ENCODE measurements around the gene RNF10.
"Not testable (repeated sequence)": the region's sequence is repeated elsewhere in the genome, so short reads cannot be mapped to it uniquely, and the experiment has no call there.

RNF10 gene

DNA sequence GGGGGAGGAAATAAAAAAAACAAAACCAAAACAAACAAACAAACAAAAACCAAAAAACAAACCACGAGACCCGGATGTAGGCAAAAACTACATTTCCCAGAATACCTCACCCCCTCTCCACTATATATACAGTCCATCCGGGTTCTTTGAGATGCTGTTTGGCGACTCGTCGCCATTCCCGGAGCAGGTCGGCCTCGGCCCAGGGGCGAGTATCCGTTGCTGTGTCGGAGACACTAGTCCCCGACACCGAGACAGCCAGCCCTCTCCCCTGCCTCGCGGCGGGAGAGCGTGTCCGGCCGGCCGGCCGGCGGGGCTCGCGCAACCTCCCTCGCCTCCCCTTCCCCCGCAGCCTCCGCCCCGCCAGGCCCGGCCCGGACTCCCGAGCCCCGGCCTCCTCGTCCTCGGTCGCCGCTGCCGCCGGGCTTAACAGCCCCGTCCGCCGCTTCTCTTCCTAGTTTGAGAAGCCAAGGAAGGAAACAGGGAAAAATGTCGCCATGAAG is at the start of gene RNF10:
Gene RNF10, plus strand, starts transcription at position 154 of the 500 bp plus-strand sequence. CDS start 456 bp downstream, outside the sequence.
- Histone ChIP-seq H3K27ac (ENCODE audit: low read depth in 2 of 2, low read length in 2 of 2) (peak within 1 kb of the TSS; percentile 93 to 94), H3K36me3 (ENCODE audit: control insufficient read depth in 2 of 2, insufficient read depth in 2 of 2, low read length in 2 of 2) (no peaks in the 10 kb centered on the region), H3K4me1 (ENCODE audit: control insufficient read depth in 2 of 2, insufficient read depth in 2 of 2, low read length in 2 of 2) (peaks cover 36 to 44% of the 10 kb centered on the region in 2 donors), H3K9me3 (ENCODE audit: control insufficient read depth in 2 of 2, low read length in 2 of 2) (no peaks in the 10 kb centered on the region), H3K4me3 (ENCODE audit: low read length in 2 of 2) (peak within 1 kb of the TSS; percentile 91 to 98), H3K27me3 (ENCODE audit: control insufficient read depth in 2 of 2, insufficient read depth in 2 of 2, low read length in 2 of 2) (no peaks in the 10 kb centered on the region), H3K9ac (ENCODE audit: low read depth in 1 of 2, low read length in 2 of 2) (peak within 1 kb of the TSS; percentile 89 to 96)

DNA sequence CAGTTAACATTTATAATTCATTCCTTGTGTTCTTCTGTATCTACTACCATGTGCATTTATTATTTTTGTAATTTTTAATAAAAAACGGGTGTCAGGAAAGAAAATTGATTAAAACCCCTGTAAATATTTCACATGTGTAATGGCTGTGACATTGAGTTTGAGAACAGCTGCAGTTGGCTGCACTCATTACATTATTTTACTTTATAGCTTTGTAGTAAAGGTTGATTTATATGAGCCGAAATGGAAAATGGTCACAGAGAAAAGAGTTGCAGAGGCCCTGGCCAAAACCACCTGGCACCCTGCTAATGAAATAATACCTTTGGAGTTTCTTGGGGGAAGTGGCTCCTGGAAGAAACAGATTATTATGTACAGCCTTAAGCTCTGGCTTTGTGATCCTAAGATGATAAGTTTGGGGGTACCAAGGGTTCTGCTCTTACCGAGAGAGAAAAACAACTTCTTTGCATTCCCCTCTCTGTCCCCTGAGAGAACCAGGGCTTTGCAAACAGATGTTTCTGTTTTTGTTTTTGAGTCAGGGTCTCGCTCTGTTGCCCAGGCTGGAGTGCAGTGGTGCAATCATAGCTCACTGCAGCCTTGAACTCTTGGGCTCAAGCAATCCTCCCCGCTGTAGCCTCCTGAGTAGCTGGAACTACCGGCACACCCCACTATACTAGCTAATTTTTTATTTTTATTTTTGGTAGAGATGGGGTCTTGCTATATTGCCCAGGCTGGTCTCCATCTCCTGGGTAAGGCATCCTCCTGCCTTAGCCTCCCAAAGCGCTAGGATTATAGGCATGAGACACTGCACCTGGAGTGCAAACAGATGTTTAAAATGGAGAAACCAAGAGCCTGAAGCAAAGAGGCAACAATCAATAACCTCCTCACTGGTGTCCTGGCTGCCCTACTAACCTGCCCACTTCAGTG is 47.9 kb upstream of the RNF10 start:
- no peaks in the 10 kb centered on the region for H3K9me3 ChIP-seq (ENCODE audit: control insufficient read depth in 2 of 2, low read length in 2 of 2)
- no peaks in the 10 kb centered on the region for H3K36me3 ChIP-seq (ENCODE audit: control insufficient read depth in 2 of 2, insufficient read depth in 2 of 2, low read length in 2 of 2)
- no peak overlapping the region for H3K27ac ChIP-seq (ENCODE audit: low read depth in 2 of 2, low read length in 2 of 2)
- H3K9ac ChIP-seq (ENCODE audit: low read depth in 1 of 2, low read length in 2 of 2): no peak overlapping the region
- no peak overlapping the region for H3K4me3 ChIP-seq (ENCODE audit: low read length in 2 of 2)
- H3K27me3 ChIP-seq (ENCODE audit: control insufficient read depth in 2 of 2, insufficient read depth in 2 of 2, low read length in 2 of 2): no peaks in the 10 kb centered on the region
- H3K4me1 ChIP-seq (ENCODE audit: control insufficient read depth in 2 of 2, insufficient read depth in 2 of 2, low read length in 2 of 2): peaks cover 0 to 2% of the 10 kb centered on the region in 2 donors

DNA sequence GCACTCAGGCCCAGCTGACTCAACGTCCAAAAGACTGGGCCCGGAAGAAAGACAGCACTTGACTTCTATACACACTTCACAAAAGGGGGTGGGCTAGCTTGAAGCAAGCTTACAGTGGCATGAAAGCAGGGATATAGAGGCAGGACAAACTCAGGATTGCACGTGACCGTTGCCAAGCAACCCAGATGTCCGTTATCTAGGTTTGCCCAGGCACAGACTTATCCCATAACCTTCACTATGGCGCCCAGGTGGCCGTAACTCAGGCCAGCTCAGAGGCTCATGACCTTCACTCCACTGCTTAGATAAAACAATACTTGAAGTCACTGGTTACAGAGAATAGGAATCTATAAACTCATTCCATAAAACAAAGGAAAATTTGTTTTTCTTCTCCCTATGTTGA is 46.6 kb upstream of the RNF10 start:
- not testable (repeated sequence) for H3K36me3 ChIP-seq (ENCODE audit: control insufficient read depth in 2 of 2, insufficient read depth in 2 of 2, low read length in 2 of 2); H3K27ac ChIP-seq (ENCODE audit: low read depth in 2 of 2, low read length in 2 of 2); H3K9me3 ChIP-seq (ENCODE audit: control insufficient read depth in 2 of 2, low read length in 2 of 2); H3K4me1 ChIP-seq (ENCODE audit: control insufficient read depth in 2 of 2, insufficient read depth in 2 of 2, low read length in 2 of 2); H3K4me3 ChIP-seq (ENCODE audit: low read length in 2 of 2); H3K9ac ChIP-seq (ENCODE audit: low read depth in 1 of 2, low read length in 2 of 2); H3K27me3 ChIP-seq (ENCODE audit: control insufficient read depth in 2 of 2, insufficient read depth in 2 of 2, low read length in 2 of 2)

DNA sequence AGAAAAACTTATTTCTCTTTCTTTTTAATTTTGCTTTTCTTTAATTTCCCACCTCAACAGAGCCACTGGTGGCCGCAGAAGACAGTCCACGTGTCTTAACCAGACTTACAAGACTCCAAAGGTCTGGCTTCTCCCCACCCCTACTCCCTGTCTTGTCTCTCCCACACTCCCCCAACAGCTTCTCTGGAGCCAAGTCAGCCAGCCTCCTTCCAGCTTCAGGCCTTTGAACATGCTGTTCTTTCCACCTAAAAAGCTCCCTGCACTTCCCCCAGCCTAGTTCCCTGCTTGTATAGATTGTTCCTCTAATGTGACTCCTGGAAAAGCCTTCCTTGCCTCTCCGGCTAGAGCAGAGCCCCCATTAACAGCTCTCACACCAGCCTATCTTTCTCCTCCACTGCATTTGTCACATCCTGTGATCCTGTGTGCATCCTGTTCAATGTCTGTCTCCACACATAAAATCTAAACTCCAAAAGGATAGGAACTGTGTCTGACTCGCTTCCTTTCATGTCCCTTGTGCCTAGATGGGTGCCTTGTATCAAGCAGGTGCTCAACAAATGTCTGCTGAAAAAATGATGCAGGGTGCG is 46.0 kb upstream of the RNF10 start:
- H3K9ac ChIP-seq (ENCODE audit: low read depth in 1 of 2, low read length in 2 of 2): no peak overlapping the region
- no peaks in the 10 kb centered on the region for H3K4me1 ChIP-seq (ENCODE audit: control insufficient read depth in 2 of 2, insufficient read depth in 2 of 2, low read length in 2 of 2)
- H3K9me3 ChIP-seq (ENCODE audit: control insufficient read depth in 2 of 2, low read length in 2 of 2): no peaks in the 10 kb centered on the region
- peaks cover 0 to 3% of the 10 kb centered on the region in 2 donors for H3K36me3 ChIP-seq (ENCODE audit: control insufficient read depth in 2 of 2, insufficient read depth in 2 of 2, low read length in 2 of 2)
- no peak overlapping the region for H3K4me3 ChIP-seq (ENCODE audit: low read length in 2 of 2)
- no peaks in the 10 kb centered on the region for H3K27me3 ChIP-seq (ENCODE audit: control insufficient read depth in 2 of 2, insufficient read depth in 2 of 2, low read length in 2 of 2)
- H3K27ac ChIP-seq (ENCODE audit: low read depth in 2 of 2, low read length in 2 of 2): no peak overlapping the region

DNA sequence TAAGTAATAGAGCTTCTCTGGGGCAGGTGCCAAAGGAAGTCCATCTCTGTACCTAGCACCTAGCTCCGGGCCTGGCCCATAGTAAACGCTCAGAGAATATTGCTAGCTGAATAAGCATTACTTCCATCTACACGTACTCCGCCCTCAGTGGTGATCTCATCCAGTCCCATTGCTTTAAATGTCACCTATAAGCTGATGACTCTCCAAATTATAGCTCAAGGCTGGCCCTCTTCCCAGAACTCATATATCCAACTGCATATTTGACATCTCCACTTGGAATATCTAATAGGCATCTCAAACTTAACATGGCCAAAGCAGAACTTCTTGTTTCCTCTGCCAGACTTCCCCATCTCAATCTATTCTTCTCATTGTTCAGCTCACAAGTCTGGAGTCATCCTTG is 45.1 kb upstream of the RNF10 start:
- no peaks in the 10 kb centered on the region for H3K4me1 ChIP-seq (ENCODE audit: control insufficient read depth in 2 of 2, insufficient read depth in 2 of 2, low read length in 2 of 2)
- no peaks in the 10 kb centered on the region for H3K9me3 ChIP-seq (ENCODE audit: control insufficient read depth in 2 of 2, low read length in 2 of 2)
- no peak overlapping the region for H3K9ac ChIP-seq (ENCODE audit: low read depth in 1 of 2, low read length in 2 of 2)
- no peak overlapping the region for H3K4me3 ChIP-seq (ENCODE audit: low read length in 2 of 2)
- H3K27ac ChIP-seq (ENCODE audit: low read depth in 2 of 2, low read length in 2 of 2): no peak overlapping the region
- H3K27me3 ChIP-seq (ENCODE audit: control insufficient read depth in 2 of 2, insufficient read depth in 2 of 2, low read length in 2 of 2): no peaks in the 10 kb centered on the region
- peaks cover 0 to 3% of the 10 kb centered on the region in 2 donors for H3K36me3 ChIP-seq (ENCODE audit: control insufficient read depth in 2 of 2, insufficient read depth in 2 of 2, low read length in 2 of 2)

DNA sequence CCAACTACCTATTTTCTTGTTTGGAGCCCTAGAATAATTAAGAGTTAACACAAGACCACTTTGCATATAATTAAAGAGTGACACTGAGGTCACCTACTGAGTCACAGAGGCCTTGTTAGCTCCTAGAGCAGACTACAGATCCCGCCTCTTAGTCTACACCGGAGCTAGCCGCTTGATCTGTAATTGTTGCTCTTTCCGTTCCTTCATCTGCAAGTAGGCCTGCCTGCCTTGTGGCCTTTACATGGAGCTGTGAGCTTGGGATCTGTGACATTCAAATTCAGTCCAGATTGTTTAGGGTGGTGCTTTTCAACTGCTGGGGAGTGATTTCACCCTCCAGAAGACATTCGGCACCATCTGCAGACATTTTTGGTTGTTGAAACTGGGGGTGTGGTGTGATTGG is 43.8 kb upstream of the RNF10 start:
- H3K4me1 ChIP-seq (ENCODE audit: control insufficient read depth in 2 of 2, insufficient read depth in 2 of 2, low read length in 2 of 2): peaks cover 2 to 5% of the 10 kb centered on the region in 2 donors

DNA sequence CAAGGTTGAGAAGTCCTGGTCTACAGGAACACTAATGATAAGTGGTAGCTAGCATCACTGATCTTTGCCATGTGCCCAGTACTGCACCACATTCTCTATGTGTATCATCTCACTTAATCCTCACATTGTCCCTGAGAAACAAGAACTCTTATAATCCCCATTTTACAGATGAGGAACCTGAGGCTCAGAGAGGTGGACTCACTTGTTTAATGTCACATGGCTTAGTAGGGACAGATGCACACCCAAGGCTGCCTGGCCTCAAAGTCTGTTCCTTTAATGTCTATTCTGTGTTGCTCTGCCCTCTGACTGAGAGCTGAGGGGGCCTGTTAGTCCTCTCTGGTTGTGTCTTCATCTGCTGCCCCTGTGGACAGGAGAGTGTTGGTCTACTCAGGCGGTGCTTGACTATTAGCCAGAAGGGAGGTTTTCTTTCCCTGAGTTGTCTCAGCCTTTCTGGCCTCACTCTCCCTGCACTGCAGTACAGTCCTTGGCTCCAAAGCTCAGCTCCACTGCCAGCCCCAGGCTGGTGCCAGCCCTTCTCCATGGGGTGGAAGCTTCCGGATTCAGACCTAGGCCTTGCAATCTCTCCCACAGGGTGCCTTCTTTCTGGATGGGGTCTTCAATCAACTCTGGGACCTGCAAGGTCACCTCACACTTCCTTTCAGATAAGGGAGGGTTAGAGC is 43.2 kb upstream of the RNF10 start:
- no peak overlapping the region for H3K9ac ChIP-seq (ENCODE audit: low read depth in 1 of 2, low read length in 2 of 2)
- H3K27me3 ChIP-seq (ENCODE audit: control insufficient read depth in 2 of 2, insufficient read depth in 2 of 2, low read length in 2 of 2): no peaks in the 10 kb centered on the region
- no peak overlapping the region for H3K27ac ChIP-seq (ENCODE audit: low read depth in 2 of 2, low read length in 2 of 2)

More for the DNA sequence above, 43.8 kb upstream of the RNF10 start:
- H3K4me3 ChIP-seq (ENCODE audit: low read length in 2 of 2): no peak overlapping the region
- no peak overlapping the region for H3K9ac ChIP-seq (ENCODE audit: low read depth in 1 of 2, low read length in 2 of 2)
- H3K27ac ChIP-seq (ENCODE audit: low read depth in 2 of 2, low read length in 2 of 2): no peak overlapping the region
- no peaks in the 10 kb centered on the region for H3K9me3 ChIP-seq (ENCODE audit: control insufficient read depth in 2 of 2, low read length in 2 of 2)
- no peaks in the 10 kb centered on the region for H3K27me3 ChIP-seq (ENCODE audit: control insufficient read depth in 2 of 2, insufficient read depth in 2 of 2, low read length in 2 of 2)
- peaks cover 0 to 3% of the 10 kb centered on the region in 2 donors for H3K36me3 ChIP-seq (ENCODE audit: control insufficient read depth in 2 of 2, insufficient read depth in 2 of 2, low read length in 2 of 2)

DNA sequence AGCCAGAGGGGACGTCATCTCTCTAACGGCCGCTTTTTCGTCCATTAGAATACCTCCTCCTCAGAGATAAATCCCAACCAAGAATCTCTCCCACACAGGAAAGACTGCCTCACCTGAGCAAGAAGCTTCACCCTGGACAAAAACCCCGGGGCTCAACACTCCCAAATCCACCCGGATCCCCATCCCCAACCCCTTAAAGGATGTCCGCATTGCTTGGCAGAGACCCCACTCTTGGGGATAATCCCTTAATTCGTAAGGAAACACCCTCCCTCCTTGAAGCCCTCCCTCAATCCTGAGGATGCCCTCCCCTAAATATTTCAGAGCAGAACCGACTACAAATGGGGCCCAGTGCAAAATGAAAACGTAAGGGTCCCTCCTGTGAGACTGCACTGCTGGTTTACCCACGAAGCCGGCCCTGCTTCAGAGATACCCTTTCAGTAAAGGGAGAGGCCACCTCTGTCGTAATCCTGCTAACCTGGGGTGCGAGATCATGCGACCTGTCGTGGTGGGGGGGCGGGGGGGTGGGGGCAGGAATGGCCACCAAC is 38.9 kb upstream of the RNF10 start:
- Histone ChIP-seq H3K27me3 (ENCODE audit: control insufficient read depth in 2 of 2, insufficient read depth in 2 of 2, low read length in 2 of 2) (no peaks in the 10 kb centered on the region), H3K9me3 (ENCODE audit: control insufficient read depth in 2 of 2, low read length in 2 of 2) (no peaks in the 10 kb centered on the region), H3K36me3 (ENCODE audit: control insufficient read depth in 2 of 2, insufficient read depth in 2 of 2, low read length in 2 of 2) (peaks cover 0 to 18% of the 10 kb centered on the region in 2 donors), H3K4me1 (ENCODE audit: control insufficient read depth in 2 of 2, insufficient read depth in 2 of 2, low read length in 2 of 2) (peaks cover 15 to 17% of the 10 kb centered on the region in 2 donors), H3K9ac (ENCODE audit: low read depth in 1 of 2, low read length in 2 of 2) (no peak overlapping the region), H3K27ac (ENCODE audit: low read depth in 2 of 2, low read length in 2 of 2) (no peak overlapping the region), H3K4me3 (ENCODE audit: low read length in 2 of 2) (peak overlapping the region; percentile 79 to 82)

More for the DNA sequence above, 43.2 kb upstream of the RNF10 start:
- Histone ChIP-seq H3K4me3 (ENCODE audit: low read length in 2 of 2) (no peak overlapping the region), H3K36me3 (ENCODE audit: control insufficient read depth in 2 of 2, insufficient read depth in 2 of 2, low read length in 2 of 2) (peaks cover 0 to 3% of the 10 kb centered on the region in 2 donors), H3K4me1 (ENCODE audit: control insufficient read depth in 2 of 2, insufficient read depth in 2 of 2, low read length in 2 of 2) (peaks cover 3 to 6% of the 10 kb centered on the region in 2 donors), H3K9me3 (ENCODE audit: control insufficient read depth in 2 of 2, low read length in 2 of 2) (no peaks in the 10 kb centered on the region)

DNA sequence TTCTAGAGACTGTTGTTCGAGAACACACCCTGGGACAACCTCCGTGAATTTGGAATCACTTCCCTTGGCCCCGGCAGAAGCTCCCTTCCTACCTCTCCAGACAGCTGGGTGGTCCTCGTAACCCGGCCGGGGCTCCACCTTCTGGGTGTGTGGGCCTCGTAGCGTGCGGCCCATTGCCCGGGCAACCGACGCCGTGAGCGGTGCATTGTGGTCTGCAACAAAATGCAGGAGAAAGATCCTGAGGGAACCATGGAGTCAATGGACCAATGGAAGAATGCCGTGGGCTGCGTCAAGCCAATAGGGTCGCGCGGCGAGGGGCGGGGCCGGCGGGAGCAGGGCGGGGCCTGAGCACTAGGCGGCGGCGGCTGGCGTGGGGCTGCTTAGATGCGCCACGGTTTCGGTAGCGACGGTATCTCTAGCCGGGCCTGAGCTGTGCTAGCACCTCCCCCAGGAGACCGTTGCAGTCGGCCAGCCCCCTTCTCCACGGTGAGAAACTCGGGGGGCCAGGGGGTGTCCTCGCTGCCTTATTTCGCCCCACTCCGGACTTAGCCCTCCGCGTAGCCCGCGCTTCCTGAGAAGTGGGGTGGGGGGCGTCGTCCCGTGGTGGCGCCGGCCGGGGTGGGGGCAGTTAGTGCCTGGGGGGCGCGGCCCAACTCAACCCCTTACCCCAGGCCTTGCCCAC is 38.3 kb upstream of the RNF10 start, which contains the start of gene DYNLL1:
Gene DYNLL1, plus strand, starts transcription at position 383 of the 682 bp plus-strand sequence. CDS start 309 bp downstream, outside the sequence.
- peak within 1 kb of the TSS; percentile 79 to 82 for H3K4me3 ChIP-seq (ENCODE audit: low read length in 2 of 2)

More for the DNA sequence above, 38.3 kb upstream of the RNF10 start, which contains the start of gene DYNLL1:
- Histone ChIP-seq H3K9me3 (ENCODE audit: control insufficient read depth in 2 of 2, low read length in 2 of 2) (no peaks in the 10 kb centered on the region), H3K9ac (ENCODE audit: low read depth in 1 of 2, low read length in 2 of 2) (peak within 1 kb of the TSS; percentile 74 to 77), H3K4me1 (ENCODE audit: control insufficient read depth in 2 of 2, insufficient read depth in 2 of 2, low read length in 2 of 2) (peaks cover 15 to 17% of the 10 kb centered on the region in 2 donors), H3K27ac (ENCODE audit: low read depth in 2 of 2, low read length in 2 of 2) (peak within 1 kb of the TSS; percentile 77 to 85), H3K27me3 (ENCODE audit: control insufficient read depth in 2 of 2, insufficient read depth in 2 of 2, low read length in 2 of 2) (no peaks in the 10 kb centered on the region), H3K36me3 (ENCODE audit: control insufficient read depth in 2 of 2, insufficient read depth in 2 of 2, low read length in 2 of 2) (peaks cover 0 to 18% of the 10 kb centered on the region in 2 donors)

All from mucosa of rectum (tissue), 2 donors.